GM18526 (cell line): ENCODE measurements around the gene RNF181.

Experiments
- POLR2A ChIP-seq: IDR thresholded peaks from 3 replicates; pipeline ENCODE4 v1.6.1; 2011; ENCODE audit not compliant: insufficient read length; ENCODE audit errors: extremely low read depth

RNF181 gene

GRCh38 chr2:85623991-85624390, 28.4 kb downstream of the RNF181 start:
- no peak for TF ChIP-seq POLR2A

DNA sequence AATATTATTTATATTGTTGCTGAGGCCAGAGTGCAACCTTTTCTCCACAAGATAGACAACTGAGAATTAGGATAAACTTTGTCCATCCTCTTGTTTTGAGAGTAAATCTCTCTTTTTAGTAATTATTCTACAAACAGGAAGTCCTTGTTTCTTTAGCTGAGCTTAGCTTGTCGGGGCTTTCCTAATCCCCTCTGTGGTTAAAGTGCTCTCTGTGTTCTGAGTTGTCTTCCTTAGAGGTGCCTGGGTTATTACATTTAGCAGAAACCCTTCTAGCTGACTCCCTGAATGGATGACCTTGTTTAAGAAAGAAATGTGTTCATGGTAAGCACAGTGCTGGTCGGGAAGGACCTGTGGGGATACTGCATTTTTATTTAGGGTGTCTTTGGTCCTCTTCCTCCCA, 33.1 kb downstream of the RNF181 start:
- TF ChIP-seq POLR2A = no peak

GRCh38 chr2:85631316-85631715, 35.8 kb downstream of the RNF181 start:
- TF ChIP-seq POLR2A = no peak

DNA sequence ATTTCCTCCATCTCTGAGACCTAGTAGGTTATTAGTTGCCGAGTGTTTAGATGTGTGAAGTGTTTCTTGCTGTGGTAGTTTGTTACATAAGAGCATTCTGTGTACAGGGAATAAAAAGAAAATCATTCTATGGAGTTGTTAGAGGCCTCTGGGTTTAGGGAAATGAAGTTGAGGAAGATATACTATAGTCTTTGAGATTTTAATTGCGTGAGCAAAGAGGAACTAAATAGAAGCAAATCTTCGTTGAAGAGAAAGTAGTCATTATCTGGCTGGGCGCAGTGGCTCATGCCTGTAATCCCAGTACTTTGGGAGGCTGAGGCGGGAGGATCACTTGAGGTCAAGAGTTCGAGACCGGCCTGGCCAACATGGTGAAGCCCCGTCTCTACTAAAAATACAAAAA, 39.5 kb downstream of the RNF181 start:
- no peak for TF ChIP-seq POLR2A

DNA sequence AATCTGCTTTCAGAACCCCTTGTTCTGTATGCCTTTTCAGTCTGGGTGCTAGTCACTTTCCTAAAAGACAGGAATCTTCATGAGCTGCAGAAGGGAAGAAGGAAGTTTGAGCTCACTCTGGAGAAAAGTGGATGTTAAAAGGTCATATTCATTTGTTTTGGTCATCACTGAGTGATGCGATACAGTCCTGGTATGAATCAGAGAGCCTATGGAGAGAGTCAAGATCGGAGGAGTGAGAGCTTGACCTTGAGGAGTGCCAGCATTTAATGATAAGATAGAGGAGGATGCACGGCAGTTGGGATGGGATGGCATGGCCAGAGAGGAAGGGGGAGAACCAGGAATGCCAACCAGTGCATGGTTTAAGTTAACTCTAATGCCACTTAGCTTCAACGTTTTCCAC, 40.1 kb downstream of the RNF181 start:
- no peak for TF ChIP-seq POLR2A

DNA sequence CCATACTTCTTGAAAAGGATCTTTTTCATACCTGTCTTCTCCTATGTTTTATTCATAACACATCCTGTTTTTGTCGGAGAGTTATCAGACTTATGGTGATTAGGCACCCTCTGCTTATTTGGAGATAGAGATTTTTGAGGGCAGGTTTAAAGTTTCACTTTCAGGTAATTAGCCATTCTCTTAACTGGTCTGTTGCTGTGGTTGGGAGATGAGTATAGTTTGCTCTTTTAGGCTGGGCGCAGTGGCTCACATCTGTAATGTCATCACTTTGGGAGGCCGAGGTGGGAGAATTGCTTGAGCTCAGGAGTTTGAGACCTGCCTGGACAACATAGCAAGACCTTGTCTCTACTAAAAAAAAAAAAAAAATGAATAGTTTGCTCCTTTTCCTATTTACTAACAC, 47.2 kb downstream of the RNF181 start:
- TF ChIP-seq POLR2A = no peak

DNA sequence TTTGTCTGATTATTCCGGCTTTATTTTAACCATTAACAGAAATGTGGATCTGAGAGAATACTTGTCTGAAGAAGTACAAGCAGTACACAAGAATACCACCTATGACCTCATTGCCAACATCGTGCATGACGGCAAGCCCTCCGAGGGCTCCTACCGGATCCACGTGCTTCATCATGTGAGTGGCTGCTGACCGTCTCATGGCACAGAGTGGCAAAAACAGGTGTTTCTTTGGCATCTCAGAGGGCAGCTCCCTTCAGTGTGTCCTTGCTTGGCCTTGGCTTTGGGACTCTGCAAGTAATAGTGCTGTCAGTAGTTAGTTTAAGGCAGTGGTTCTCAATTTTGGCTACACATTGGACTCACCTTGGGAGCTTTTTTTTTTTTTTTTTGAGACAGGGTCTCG, 49.4 kb downstream of the RNF181 start:
- TF ChIP-seq POLR2A = no peak

DNA sequence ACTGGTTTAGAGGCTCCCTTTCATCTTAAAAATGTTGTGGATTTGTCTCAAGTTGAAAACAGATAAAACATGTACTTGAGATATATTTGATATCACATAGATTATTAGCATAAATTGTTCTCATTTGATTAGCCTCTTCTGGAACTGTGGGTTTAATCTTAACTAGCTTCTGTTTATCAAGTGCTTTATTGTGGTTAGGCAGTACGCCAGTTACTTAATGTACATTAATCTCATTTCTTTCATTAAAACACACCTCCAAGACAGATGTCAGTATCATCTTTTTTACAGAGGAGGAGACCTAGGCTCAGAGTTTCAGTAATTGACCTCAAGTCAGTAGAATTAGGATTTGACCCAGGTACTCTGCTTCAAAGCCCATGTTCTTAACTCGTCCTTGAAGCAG, 50.6 kb downstream of the RNF181 start:
- no peak for TF ChIP-seq POLR2A
